NCI-H1694 treated with DMSO at 0.1 percent for 48 hours (cell line): ENCODE data around the gene GPR132.
A peak's percentile ranks its signal among the peaks of the same experiment; 100 is the strongest.
"Not testable (repeated sequence)": the region's sequence is repeated elsewhere in the genome, so short reads cannot be mapped to it uniquely, and the experiment has no call there.

Source experiments
- DNase-seq: peaks from one replicate; lab custom pipeline; 2025; lab: John Stamatoyannopoulos, UW

Gene GPR132

DNA sequence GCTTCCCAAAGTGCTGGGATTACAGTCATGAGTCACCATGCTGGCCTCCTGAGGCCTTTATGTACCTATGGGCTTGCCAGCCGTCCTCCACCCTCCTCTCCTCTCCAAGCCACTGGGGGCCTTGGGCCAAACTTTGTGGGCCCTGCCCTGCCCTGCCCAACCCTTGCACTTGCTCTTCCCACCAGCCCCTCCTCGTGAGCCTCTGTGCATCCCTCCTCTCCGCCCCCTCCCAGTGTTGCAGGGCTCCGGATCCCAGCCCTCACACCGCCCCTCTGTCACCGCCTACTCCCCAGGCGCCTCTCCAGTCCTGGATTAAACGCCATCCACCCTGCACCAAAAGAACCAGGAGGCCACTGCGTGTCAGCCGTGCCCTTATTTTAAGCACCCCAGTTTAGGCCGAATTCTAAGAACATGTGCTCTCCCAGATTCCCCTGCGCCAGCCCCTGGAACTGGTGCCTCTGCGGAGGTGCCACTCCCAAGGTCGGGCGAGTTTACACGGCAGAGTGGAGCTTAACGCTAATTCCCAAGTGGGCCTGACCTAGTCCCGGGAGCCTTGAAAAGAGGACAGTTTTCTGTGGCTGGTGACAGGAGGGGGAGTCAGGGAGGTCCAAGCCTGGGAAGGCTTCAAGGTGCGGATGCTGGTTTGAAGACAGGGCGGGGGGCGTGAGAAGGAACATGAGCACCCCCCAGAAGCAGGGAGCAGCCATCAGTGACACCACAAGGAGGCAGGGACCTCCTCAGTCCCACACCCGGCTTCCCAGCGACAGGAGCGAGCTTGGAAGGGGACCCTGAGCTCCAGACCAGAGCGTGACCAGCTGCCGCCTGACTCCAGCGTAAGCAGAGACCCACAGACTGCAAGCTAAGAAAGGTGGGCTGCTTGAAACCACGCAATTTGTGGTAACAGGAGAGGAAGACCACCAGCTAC, 23.1 kb downstream of the GPR132 start:
- no peak for DNase-seq

DNA sequence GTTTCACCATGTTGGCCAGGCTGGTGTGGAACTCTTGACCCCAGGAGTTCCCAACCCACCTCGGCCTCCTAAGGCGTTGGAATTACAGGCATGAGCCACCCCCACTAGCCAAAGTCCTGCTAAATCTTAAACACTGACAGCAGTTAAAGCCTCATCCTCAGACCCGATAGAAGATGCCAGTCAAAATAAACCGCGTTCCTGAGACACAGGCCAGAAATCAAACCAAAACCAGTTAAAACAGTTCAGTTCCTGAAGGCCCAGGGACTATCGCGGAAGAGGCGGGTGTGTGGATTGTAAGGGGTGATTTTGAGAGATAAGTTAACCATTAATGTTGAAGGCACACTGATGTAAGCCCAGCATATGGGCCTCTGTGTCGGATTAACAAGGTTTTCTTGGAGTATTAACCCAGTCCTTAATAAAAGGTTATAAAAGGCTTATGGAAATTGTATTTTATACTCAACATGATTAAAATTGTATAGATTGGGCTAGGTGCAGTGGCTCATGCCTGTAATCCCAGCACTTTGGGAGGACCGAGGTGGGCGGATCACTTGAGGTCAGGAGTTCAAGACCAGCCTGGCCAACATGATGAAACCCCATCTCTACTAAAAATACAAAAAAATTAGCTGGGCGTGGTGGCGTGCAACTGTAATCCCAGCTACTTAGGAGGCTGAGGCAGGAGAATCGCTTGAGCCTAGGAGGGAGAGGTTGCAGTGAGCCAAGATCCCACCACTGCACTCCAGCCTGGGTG, 25.6 kb downstream of the GPR132 start:
- DNase-seq = no peak

DNA sequence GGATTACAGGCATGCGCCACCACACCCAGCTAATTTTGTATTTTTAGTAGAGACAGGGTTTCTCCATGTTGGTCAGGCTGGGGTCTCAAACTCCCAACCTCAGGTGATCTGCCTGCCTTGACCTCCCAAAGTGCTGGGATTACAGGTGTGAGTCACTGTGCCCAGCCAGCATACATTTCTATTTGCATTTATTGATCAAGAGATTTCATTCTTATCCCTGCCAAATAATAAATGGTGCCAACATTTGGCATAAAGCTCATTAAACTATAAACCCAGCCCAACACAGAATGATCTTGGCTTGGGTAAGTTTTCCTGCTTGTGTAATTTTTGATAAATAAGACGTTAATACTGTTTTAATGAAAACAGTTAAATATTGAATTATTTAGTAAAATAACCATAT, 29.6 kb downstream of the GPR132 start:
- DNase-seq = not testable (repeated sequence)

DNA sequence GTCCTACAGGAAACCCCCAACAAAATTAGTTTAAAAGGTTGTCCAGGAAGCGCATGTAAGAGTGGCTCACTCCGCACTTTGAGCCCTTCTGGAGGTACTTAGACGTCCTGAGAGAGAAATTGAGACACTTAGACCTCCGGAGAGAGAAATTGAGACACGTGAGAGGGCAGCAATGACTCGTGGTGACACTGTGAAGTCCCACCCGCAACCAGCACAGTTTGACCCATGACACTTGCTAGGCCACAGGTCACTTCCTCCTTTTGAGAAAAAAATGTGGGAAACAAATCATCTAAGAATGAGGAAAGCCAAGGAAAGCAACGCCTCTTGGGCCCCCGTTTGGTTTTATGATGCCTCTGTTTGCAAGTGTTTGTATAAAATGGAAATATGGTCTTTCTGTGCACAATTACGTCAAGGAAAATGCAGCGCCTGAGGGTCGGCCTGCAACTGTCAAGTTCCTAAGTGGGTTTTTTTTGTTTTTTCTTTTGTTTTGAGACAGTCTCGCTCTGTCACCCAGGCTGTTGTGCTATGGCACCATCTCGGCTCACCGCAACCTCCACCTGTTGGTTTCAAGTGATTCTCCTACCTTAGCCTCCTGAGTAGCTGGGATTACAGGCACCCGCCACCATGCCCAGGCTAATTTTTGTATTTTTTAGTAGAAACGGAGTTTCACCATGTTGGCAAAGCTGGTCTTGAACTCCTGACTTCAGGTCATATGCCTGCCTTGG, 30.8 kb downstream of the GPR132 start:
- no peak for DNase-seq

DNA sequence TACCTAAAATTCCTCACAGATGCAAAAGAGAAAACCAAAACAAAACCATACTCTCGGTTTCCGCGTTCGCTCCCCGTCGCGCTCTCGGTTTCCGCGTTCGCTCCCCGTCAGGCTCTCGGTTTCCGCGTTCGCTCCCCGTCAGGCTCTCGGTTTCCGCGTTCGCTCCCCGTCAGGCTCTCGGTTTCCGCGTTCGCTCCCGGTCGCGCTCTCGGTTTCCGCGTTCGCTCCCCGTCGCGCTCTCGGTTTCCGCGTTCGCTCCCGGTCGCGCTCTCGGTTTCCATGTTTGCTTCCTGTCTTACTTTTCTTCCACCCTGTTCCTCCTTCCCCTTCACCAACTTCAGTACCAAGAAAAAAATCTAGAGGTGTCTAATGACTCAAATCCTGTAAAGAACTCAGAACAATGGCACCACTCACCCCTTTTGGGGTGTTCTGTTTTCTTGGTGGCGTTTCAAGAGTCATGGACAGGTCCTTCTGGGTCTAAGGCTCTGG, 31.8 kb downstream of the GPR132 start:
- not testable (repeated sequence) for DNase-seq

DNA sequence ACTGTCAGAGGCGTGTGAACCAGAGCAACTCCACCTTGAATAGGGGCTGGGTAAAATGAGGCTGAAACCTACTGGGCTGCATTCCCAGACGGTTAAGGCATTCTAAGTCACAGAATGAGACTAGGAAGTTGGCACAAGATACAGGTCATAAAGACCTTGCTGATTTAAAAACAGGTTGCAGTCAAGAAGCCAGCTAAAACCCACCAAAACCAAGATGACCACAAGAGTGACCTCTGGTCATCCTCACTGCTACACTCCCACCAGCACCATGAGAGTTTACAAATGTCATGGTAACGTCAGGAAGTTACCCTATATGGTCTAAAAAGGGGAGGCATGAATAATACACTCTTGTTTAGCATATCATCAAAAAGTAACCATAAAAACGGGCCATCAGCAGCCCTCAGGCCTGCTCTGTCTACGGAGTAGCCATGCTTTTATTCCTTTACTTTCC, 32.8 kb downstream of the GPR132 start:
- not testable (repeated sequence) for DNase-seq

DNA sequence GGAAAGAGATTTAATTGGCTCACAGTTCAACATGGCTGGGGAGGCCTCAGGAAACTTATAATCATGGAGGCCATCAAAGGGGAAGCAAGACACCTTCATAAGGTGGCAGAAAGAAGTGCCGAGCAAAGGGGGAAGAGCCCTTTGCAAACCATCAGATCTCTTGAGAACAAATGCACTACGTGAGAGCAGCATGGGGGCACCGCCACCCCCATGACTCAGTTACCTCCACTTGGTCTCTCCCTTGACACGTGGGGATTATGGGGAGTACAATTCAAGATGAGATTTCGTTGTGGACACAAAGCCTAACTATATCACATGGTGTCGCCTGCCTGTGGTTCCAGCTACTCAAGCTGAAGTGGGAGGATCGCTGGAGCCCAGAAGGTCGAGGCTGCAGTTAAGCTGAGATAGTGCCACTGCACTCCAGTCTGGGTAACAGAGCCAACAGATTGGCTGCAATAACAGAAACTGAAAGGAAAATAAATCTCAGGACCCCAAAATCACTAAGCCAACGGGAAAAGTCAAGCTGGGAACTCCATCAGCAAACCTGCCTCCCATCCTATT, 34.3 kb downstream of the GPR132 start:
- no peak for DNase-seq

DNA sequence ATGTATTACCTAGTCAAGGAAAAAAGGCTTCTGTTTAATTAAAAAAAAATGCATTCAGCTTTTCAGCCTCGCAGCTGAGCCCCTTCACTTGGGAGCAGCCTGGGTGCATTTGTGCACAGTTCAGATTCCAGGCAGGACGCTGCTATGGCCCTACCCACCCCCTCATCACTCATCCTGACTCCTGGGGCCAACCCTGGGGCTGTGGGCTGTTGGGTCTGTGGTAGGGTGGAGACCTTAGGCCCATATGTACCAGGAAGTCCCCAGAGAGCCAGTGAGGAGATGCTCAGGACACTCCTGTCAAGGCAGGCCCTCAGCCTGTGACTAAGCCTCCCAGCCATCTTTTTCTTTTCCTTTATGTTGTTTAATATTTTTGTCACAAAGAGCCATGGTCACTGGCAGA, 35.0 kb downstream of the GPR132 start:
- DNase-seq = no peak

DNA sequence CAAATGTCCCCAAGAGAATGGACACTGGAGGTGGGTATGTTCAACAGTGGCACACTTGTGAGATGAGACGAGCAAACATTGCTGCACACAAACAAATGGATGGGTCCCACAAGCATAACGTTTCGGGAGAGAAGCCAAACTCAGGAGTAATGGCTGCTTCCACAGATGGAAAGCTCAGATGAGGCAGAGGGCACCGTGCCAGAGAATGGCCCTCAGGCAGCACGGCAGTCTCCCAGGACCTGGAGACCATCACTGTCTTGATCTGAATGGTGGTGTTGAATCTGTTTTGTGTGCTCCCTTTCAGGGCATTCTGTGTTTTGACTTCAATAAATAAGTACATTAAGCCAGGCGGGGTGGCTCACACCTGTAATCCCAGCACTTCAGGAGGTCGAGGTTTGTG, 35.8 kb downstream of the GPR132 start:
- DNase-seq = no peak

DNA sequence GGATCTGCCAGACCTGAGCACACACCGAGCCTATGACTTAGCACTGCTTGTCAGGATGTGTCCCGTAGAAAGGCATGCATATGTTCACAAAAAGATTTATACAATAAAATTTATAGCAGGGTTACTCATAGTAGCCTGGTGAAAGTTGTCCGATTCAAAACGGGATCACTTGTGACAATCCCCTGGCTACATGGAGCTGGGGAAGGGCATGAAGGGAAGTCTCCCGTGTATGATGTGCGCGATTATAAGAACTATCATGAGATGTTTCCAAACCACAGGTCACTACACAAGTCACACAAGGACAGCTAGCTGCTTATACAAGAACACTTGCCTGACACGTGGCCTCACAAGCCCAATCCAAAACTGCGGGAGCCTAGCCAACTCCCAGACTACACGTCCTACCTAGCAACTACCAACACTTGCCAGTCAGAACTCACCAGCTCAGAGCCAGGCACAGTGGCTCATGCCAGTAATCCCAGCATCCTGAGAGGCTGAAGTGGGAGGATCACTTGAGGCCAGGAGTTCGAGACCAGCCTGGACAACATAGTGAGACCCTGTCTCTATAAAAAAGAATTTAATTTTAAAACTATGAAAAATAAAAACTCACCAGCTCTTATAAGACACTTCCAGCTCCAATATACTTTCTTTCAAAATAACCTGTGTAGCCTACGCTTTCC, 36.8 kb downstream of the GPR132 start:
- no peak for DNase-seq

DNA sequence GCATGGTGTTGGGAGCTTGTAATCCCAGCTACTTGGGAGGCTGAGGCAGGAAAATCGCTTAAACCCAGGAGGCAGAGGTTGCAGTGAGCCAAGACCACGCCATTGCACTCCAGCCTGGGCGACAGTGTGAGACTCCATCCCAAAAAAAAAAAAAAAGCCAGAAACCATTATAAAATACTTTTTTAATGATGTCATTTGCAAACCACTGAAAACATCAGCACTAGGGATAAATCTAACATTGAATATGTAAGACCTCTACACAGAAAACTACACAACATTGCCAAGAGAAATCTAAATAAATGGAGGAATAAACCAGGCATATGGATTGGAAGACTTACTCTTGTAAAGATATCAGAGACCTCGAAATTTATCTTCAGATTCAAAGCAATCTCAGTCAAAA, 37.5 kb downstream of the GPR132 start:
- DNase-seq = not testable (repeated sequence)

DNA sequence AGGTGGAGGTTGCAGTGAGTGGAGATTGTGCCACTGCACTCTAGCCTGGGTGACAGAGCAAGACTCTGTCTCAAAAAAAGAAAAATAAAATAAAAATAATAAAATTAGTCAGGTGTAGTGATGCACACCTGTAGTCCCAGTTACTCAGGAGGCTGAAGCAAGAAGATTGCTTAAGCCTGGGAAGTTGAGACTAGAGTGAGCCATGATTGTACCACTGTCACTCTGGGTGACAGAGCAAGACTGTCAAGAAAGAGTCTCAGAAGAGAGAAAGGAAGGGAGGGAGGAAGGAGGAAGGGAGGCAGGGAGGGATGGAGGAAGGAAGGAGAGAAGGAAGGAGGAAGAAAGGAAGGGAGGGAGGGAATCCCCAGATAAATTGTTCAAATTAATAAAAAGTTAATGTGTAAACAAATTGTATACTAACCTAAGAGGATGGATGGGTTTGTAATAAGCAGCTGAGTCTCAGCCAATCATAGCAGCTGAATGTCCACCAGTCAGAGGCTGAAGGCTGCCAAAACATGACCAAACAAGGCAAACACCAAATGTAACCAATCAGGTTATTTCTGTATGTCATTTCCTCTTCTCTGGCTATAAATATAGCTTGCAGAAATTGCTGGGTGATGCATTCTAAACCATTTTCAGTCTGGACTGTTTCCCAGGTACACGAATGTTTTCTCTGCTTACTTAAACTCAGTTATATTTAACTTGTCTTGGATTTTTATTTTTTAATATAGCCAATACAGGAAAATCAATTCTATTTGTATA, 38.2 kb downstream of the GPR132 start:
- peak; percentile 34 for DNase-seq

DNA sequence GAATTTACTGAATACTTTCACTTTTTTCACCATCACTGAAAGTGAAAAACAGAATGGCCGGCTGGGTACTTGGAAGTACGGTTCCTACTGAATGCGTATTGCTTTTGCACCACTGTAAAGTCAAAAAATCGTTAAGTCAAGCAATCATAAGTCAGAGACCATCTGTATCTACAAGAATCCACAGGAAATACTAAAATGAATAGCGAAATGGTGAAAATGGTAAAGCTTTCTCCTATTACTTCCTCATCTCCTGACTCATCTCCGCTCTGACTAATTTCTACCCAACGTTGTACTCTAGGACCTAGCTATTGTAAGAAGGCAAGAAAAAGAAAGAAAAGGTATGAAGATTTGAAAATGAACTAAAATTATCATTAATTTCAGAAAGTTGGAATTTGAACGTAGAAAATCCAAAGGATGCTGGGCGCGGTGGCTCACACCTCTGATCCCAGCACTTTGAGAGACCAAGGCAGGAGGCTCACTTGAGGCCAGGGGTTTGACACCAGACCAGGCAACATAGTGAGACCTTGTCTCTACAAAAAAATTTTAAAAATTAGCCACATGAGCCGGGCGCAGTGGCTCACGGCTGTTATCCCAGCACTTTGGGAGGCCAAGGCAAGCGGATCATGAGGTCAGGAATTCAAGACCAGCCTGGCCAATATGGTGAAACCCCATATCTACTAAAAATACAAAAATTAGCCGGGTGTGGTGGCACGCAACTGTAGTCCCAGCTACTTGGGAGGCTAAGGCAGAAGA, 39.0 kb downstream of the GPR132 start:
- no peak for DNase-seq

DNA sequence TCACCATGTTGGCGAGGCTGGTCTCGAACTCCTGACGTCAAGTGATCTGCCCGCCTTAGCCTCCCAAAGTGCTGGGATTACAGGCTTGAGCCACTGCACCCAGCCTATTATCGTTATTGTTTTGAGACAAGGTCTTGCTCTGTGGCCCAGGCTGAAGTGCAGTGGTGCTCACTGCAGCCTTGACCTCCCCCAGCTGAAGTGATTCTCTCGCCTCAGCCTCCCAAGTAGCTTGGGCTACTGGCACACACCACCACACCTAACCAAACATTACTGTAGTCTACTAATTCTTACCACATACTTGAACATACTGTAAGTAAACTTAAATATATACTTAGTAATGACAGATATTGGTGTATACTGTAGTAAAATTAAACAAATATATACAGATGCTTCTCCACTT, 39.8 kb downstream of the GPR132 start:
- DNase-seq = no peak

DNA sequence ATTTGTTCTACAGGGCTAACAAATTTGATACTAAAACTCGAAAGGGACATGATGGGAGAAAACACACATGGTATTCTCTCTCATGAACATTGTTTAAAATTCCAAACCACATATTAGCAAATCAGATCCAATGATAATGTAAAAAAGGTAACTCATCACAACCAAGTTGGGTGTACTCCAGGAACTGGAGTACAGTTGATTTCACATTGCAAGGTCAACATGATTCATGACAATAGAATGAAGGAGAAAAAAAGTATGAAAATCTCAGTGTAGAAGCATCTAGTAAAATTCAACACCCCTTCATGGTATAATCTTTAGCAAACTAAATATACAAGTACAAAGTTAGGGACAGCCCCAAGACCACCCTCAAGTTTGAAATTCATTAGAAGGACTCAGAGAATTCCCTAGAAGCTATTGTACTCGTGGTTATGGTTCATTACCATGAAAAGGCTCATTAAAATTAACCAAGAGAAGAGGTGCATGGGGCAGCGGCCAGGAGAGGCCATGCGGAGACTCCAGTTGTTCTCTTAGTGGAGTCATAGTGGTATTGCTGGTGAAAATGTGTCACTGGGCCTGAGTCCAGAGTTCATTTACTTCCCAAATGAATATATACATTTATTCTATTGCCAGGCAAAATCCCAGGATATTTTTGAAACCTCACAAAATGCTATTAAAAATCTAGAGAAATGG, 41.3 kb downstream of the GPR132 start:
- DNase-seq = no peak

DNA sequence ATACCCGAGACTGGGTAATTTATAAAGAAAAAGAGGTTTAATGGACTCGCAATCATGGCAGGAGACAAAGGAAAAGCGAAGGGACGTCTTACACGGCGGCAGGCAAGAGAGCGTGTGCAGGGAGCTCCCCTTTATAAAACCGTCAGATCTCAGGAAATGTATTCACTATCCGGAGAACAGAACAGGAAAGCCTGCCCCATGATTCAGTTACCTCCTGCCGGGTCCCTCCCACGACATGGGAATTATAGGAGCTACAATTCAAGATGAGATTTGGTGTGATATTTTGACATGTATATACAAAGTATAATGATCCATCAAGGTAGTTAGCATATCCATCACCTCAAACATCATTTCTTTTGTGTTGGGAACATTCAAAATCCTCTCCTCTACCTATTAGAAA, 42.1 kb downstream of the GPR132 start:
- DNase-seq = no peak

DNA sequence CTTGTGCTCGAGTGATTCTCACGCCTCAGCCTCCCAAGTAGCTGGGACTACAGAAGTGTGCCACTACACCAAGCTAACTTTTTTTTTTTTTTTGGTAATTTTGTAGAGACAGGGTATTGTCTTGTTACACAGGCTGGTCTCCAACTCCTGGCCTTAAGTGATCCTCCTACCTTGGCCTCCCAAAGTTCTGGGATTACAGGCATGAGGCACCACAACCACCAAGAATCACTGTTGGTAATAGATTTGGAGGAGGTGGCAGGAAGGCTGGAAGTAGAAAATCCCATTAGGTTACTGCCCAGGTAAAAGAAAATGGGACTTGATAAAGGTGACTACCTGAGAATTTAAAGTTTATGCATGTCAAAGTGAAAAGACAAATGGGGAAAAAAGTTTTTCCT, 43.0 kb downstream of the GPR132 start:
- no peak for DNase-seq

DNA sequence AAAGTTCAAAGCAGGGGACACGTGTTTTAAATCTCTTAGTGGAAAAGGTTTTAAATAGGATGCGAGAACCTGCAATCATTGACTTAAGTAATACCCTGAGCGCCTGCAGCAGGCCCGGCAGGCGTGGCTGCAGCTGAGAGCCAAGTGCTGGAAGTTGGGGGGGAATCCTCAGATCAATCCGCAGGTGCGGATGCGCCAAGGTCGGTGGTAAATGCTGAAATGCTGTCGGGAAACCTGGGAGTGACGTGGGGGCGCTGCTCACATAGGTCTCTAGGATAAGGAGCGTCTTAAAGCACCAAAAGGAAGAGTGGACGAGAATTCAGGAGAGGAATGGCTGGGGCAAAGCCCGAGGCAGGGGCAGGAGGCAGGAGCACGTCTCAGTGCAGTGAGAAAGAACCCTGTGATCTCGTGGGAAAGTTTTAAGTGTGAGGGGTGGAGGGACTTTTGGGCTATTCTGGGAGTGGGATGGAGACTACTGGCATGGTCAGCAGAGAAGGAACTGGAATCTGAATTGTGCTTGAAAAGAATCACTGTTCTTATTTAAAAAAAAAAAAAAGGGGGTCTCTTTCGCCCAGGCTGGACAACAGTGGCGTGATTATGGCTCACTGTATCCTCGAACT, 43.5 kb downstream of the GPR132 start:
- DNase-seq = peak; percentile 87
